GM12864 (cell line): ENCODE data around the gene GALR1.

Experiments used
- DNase-seq: peaks from one replicate; pipeline ENCODE4 v3.0.0-alpha.2; 2011; ENCODE audit warnings: low read depth
- H3K4me3 ChIP-seq: 2 replicates; pipeline ENCODE4 v1.5.1; 2011; ENCODE audit warnings: mild to moderate bottlenecking, low read depth, low read length, control low read depth
- CTCF ChIP-seq: IDR thresholded peaks from 2 replicates; pipeline ENCODE4 v1.5.1; 2011; ENCODE audit warnings: low read depth, mild to moderate bottlenecking, moderate library complexity, low read length, control low read depth, inconsistent platforms; ENCODE audit errors: missing control alignments

GALR1 gene

GRCh38 chr18:77250926-77251729 is 1.5 kb downstream of the GALR1 start:
- no peak for DNase-seq
- H3K4me3 ChIP-seq: no peak overlapping the region
- no peak for TF ChIP-seq CTCF

DNA sequence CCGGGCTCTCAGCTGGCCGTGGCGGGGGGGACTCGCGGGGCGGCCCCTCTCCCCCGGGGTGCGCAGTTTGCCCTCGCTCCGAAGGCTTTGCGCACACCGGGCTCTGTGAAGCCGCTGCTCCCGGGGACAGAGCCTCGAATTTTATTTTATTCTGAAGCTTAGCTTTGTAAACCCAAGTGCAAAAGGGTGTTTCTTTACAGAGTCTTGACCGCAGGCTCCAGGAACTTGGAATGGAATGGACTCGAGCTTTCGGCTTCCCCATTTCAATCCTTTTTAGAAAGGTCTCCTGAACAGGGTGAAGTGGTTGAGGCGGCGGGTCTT is 2.0 kb downstream of the GALR1 start:
- no peak overlapping the region for H3K4me3 ChIP-seq
- no peak for DNase-seq
- no peak for TF ChIP-seq CTCF

- TF ChIP-seq CTCF: no peak
- H3K4me3 ChIP-seq: no peak overlapping the region
These were observed 5.2 kb downstream of the GALR1 start for GRCh38 chr18:77254711-77255405.

DNA sequence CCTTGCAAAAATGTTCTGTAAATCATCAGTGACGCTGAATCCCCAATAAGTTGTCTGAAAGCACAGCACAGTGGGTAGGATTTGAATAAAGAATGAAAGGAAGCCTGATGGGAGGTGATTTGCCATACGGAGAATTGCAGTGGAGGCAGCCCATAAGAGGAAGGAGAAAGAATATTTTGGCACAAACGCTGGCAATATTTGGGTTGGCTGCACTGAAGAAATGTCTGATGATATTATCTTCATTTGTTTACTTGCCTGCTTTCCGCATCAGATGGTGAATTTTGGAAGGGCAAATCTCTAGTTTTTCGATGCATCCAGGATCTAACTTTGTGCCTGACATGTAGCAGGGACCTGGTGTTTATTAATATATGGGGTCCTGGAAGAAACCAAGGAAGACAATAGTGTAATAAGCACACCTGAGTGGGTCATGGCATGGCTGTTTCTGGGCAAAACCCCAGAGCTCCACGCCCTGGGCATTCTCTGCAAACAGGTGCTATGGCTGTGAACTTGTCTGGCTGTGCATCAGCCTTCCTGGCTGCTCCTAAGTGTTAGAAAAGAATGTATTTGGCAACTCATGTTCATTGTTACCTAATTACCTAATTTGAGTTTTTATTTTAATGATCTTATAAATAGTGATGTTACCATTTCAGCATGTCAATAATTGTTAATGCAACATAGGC is 5.9 kb downstream of the GALR1 start:
- DNase-seq: no peak
- no peak overlapping the region for H3K4me3 ChIP-seq
- no peak for TF ChIP-seq CTCF

More at GRCh38 chr18:77254711-77255405, 5.2 kb downstream of the GALR1 start:
- DNase-seq: no peak

- DNase-seq: no peak
- H3K4me3 ChIP-seq: no peak overlapping the region
- no peak for TF ChIP-seq CTCF
These were observed 13.2 kb downstream of the GALR1 start for GRCh38 chr18:77262643-77263465.

DNA sequence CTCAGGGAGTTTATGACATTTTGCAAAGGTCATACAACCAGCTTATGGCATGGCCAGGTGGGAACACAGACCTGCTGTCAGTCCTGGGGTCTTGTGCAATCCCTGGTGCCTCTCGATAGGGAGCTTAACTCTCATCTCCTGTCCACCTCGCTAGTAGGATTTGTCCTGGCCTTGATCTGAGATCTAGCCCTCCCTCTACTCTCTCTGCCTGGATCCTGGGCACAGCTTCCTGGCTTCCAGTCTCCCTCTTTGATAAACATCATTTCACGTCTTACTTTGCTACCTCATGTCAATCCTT is 13.8 kb downstream of the GALR1 start:
- no peak for DNase-seq
- no peak for TF ChIP-seq CTCF
- H3K4me3 ChIP-seq: no peak overlapping the region
